Adrenal gland (tissue), 5 donors: ENCODE measurements around the gene LIMK2.
"Not testable (repeated sequence)": the region's sequence is repeated elsewhere in the genome, so short reads cannot be mapped to it uniquely, and the experiment has no call there.

Experiments used
- CTCF ChIP-seq, 6 experiments: fragments of 450-650 bp in 4 of 6; fragments of 200-600 bp in 2 of 6; sonication (generic) in 1 of 6; IDR thresholded peaks; 1 replicate in 5 of 6; 2 replicates in 1 of 6; pipeline versions ENCODE4 v1.5.1 to v1.8.0; 2016 to 2021; ENCODE audit warnings: antibody characterized with exemption in 6 of 6, mild to moderate bottlenecking in 2 of 6, moderate library complexity in 1 of 6
- POLR2A ChIP-seq, 2 donors: fragments of 450-650 bp; IDR thresholded peaks; one replicate each; pipeline ENCODE4 v1.6.1; 2017; ENCODE audit warnings: antibody characterized with exemption in 2 of 2, mild to moderate bottlenecking in 2 of 2, moderate library complexity in 1 of 2
- donor health status: DM: no; HTN: no; CAD: no.

- not testable (repeated sequence) for TF ChIP-seq CTCF, POLR2A (IDR thresholded peaks at IDR 0.05)
Observed at GRCh38 chr22:31236044-31236443, 23.9 kb downstream of the LIMK2 start.
